Stimulated activated CD4-positive, alpha-beta T cell treated with anti-CD3 and anti-CD28 coated beads, TNF-alpha, amount 100 ng/mL, for 24 hours (primary cell): Measurements from ENCODE around the gene SPNS3.

ENCODE experiments used
- DNase-seq, 3 experiments: peaks; one replicate each; pipeline ENCODE4 v3.0.0-alpha.2; 2020; ENCODE audit warnings: low read depth in 3 of 3

Gene SPNS3

DNA sequence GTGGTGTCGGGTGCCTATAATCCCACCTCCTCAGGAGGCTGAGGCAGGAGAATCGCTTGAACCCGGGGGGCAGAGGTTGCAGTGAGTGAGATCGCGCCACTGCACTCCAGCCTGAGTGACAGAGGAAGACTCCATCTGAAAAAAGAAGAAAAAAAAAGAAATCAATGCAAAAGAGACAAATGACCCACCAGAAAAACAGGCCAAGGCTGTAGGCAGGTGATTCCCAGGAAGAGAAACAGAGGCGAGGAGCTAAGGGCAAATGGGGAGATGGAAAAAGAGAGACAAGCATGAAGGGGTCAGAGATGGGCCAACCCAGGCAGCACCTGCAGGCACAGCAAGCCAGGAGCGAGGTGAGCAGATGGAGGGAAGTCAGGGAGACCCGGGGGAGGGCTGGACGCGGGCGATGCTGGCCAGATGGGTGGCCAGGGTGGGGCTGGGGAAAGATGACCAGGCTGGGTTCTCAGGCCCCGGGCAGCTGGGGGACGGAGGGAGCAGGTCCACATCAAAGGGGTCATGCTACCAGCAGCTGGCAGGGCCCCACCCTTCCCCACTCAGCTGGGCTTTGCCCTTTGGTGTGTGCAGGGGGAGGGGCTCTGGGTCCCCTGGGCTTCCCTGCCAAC is 95.9 kb downstream of the SPNS3 start:
- DNase-seq, result no peak

DNA sequence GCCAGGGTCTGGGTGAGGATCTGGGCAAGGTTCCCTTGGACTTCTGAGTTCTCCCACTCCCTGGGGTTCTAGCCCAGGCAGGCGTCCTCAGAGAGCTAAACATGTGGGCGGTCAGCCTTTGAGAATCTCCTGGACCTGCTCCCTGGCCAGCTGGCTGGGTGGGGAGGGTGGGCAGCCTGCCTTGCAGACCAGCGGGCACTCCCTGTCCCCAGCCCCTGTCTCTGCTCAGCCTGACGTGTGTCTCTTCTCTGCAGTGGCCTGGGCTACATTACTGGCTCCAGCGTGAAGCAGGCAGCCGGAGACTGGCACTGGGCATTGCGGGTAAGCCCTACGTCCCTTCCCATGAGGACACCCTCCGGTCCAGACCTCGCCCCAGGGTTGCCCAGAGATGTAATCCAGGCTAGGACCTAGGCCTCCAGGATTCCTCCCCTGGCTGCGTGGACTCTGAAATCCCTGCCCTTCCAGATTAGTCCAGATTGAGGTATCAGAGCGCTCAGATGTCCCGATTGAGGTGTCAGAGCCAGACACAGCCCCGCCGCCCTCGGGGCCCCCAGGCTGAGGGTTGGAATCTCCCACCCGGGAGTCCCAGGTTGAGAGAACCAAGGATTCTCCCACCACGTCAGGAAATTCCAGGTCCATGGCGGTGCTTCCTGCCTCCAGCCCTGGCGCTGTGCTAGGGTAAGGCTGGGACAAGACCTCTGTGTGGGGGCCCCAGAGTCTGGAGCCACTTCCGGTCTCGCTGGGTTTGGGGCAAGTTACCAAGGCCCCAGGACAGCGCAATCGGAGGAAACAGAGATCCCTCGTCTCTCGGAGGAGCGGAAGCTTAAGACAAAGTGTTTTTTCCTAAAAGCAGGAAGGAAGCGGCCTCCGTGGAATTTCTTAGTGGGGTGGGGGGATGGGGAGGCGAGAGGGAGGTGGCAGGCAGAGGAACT is 97.3 kb downstream of the SPNS3 start:
- no peak for DNase-seq

- DNase-seq, result no peak
Measured at GRCh38 chr17:4531988-4532736, 98.4 kb downstream of the SPNS3 start.

- DNase-seq, result no peak
Measured at GRCh38 chr17:4532860-4533522, 99.3 kb downstream of the SPNS3 start.

DNA sequence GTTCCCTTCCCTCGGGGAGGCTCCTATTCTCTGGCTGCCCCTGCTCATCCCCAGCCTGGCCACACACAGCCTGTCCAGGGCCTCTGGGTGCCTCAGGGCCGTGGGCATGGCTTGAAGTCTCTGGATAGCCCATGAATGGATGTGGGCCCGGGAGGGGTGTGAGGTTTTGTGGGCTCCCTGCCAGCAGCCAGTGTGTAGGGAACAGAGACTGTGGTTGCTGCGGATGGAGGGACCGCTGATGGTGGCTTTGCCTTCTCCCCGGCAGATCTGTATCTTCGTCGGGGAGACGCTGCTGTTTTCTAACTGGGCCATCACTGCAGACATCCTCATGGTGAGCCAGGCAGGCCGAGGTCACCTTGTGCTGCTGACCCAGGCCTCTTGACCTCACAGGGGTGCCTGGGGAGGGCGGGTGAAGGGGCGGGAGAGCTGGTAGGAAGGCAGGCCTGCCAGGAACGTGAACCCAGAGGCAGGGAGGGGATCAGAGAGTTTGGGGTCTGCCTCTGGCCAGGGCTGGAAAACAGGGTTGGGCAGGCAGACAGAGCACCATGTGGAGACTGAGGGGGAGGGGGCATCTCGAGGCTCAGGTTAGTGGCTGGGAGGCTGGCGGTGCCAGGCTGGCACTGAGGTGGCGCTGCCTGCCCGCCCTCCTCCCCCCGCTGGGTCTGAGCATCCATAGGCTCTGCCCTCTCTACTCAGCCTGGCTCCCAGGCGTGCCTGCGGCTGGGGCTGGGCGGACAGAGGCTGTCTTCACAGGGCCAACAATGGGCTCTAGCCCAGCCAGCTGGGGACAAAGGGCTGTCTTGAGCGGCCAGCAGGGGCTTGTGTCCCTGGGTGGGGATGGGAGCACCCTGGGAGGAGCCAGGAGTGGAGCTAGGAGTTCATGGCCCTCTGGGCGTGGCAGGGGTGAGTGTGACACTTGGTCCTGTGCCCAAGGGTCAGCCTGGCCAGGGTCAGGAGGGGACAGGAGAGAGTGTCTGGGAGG is 100.1 kb downstream of the SPNS3 start:
- DNase-seq, result no peak

DNA sequence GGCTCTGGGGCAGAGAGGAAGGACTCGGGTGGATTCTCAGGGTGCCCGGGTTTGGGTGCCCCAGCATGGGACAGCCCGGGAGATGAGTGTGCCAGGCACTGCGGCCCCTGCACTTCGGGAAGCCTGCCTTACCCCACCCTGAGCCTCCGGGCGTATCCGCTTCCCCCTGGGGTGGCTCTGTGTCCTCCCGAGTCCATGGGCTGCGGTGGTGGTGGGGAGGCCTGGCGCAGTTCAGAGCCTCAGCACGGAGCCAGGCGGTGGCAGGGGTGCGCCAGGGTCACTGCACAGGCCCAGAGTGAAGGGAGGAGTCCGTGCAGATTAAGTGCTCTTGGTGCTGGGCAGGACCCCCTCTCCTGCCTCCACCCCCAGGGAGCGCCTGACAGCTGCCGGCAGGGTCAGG is 100.8 kb downstream of the SPNS3 start:
- no peak for DNase-seq

DNA sequence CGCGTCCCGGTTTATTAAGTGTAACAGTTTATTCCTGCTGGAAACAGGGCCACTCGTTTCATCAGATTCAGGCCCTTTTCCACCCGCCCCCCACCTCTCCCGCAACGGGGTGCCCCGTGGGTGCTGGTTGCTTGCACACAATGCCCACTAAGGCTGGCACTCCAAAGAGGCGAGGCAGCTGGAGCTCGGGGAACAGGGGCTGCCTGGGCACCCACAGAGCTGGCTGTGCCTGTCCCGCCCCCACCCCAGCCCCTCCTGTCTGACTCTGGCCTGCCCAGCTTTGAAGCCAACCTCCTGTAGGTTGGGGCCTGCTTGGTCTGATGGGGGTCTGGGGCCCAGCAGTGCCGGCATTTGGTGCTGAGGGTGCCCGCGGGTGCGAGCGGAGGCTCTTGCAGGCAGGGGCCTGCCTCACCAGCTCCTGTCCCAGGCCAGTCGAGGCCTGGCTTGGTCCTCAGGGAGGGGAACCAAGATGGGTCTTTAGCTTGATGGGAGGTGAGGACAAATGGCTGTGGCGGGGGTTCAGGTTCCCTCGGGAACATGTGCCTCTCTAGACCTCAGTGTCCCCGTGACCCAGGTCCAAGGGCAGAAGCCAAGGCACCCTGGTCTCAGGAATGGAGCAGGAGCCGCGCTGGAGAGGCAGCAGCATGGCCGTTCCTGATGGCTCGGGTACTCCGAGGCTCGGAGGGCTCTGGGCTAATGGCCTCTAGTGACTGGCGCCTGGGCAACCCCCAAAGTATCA is 101.4 kb downstream of the SPNS3 start:
- DNase-seq, result no peak

- DNase-seq, result no peak
Measured at GRCh38 chr17:4535667-4536258, 102.0 kb downstream of the SPNS3 start.

- DNase-seq, result no peak
Measured at GRCh38 chr17:4536259-4536741, 102.6 kb downstream of the SPNS3 start.

DNA sequence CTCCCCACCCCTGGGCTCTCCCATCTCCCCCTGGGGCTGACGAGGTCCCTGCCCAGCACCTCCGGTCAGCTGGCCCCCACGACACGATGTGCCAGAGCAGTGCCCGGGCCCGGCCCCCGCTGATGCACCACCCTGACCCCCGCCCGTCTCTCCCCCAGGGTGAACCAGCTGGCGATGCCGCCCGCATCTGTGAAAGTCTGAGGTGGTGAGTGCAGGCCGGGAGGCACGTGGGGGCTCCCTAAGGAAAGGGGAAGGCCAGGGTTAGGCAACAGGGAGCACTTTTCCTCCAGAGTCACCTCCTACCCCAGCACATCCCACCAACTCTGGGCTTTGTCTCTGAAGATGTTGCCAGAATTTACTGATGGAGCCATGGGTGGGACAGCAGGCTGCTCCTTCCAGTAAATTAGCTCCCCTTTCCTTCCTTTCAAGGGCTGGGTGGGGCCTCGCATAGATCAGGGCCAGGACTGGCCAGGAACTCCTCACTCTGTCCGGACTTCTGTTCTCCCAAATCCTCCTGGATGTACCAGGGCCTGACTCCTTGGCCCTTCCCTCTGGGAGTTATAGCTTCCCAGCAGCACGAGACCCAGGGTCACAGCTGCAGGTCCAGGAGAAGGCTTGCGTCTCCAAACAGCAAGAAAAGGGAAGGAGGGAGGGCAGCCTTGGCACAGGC is 103.1 kb downstream of the SPNS3 start:
- DNase-seq, result no peak
